Mononuclear cell (primary cell): Measurements from ENCODE around the gene PITPNC1. TPM values are rescaled to one million over a fixed set of nuclear protein-coding genes. Genes with fewer than 3 reads are reported as not detected.
"Not testable (repeated sequence)": the region's sequence is repeated elsewhere in the genome, so short reads cannot be mapped to it uniquely, and the experiment has no call there.

ENCODE experiments used
- H3K27me3 ChIP-seq: 2 replicates; pipeline ENCODE4 v1.6.0; 2011; ENCODE audit warnings: low read length, control low read depth; ENCODE audit not compliant: insufficient read depth
- H3K4me1 ChIP-seq: 2 replicates; pipeline ENCODE4 v1.5.1; 2011; ENCODE audit warnings: mild to moderate bottlenecking, low read length, control low read depth; ENCODE audit not compliant: insufficient read depth
- H3K4me3 ChIP-seq: 2 replicates; pipeline ENCODE4 v1.5.1; 2011; ENCODE audit warnings: mild to moderate bottlenecking, low read length, moderate library complexity
- H3K9me3 ChIP-seq: 2 replicates; pipeline ENCODE4 v1.5.1; 2011; ENCODE audit warnings: low read depth, mild to moderate bottlenecking, control low read depth, low read length
- total RNA-seq: library from RNA; depleted of rRNA; stranded (reverse); fragments of >200 nt; gene quantifications from one replicate; pipeline ENCODE4 v1.2.3, GENCODE V29; 2012

Gene PITPNC1
- total RNA-seq, 1 donor, result 52.8 TPM

DNA sequence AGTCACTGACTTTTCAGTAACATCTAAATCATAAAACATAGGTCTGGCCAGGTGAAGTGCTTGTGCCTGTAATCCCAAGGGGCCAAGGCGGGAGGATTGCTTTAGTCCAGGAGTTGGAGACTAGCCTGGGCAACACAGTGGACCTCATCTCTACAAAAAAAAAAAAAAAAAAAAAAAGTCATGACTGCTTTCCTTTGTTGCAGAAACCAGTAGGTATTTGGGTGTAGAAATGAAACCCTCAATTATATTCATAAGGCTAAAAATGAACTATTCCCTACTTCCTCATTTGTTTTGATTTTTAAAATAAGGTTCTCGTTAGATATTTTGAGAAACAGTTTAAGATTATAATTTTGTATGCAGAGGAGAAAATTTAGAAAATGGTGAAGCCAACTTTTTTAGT is 26.0 kb downstream of the PITPNC1 start:
- Histone ChIP-seq H3K4me1 (peaks cover 47% of the 10 kb centered on the region), H3K27me3 (no peaks in the 10 kb centered on the region), H3K4me3 (no peak overlapping the region), H3K9me3 (no peaks in the 10 kb centered on the region)

- H3K27me3 ChIP-seq, result no peaks in the 10 kb centered on the region
- no peaks in the 10 kb centered on the region for H3K9me3 ChIP-seq
- no peak overlapping the region for H3K4me3 ChIP-seq
- H3K4me1 ChIP-seq, result peaks cover 45% of the 10 kb centered on the region
Measured at GRCh38 chr17:67403483-67403882, 26.4 kb downstream of the PITPNC1 start.

GRCh38 chr17:67408455-67408830 is 31.4 kb downstream of the PITPNC1 start:
- not testable (repeated sequence) for H3K27me3 ChIP-seq, H3K4me3 ChIP-seq
- peaks cover 35% of the 10 kb centered on the region for H3K4me1 ChIP-seq

GRCh38 chr17:67411397-67411796 is 34.3 kb downstream of the PITPNC1 start:
- no peaks in the 10 kb centered on the region for H3K9me3 ChIP-seq
- H3K4me1 ChIP-seq, result peaks cover 33% of the 10 kb centered on the region
- H3K27me3 ChIP-seq, result no peaks in the 10 kb centered on the region
- H3K4me3 ChIP-seq, result no peak overlapping the region

More at GRCh38 chr17:67408455-67408830, 31.4 kb downstream of the PITPNC1 start:
- not testable (repeated sequence) for H3K9me3 ChIP-seq

- no peaks in the 10 kb centered on the region for H3K27me3 ChIP-seq
- H3K4me3 ChIP-seq, result no peak overlapping the region
- H3K9me3 ChIP-seq, result no peaks in the 10 kb centered on the region
- H3K4me1 ChIP-seq, result peaks cover 33% of the 10 kb centered on the region
Measured at GRCh38 chr17:67412032-67412431, 35.0 kb downstream of the PITPNC1 start.

- peaks cover 33% of the 10 kb centered on the region for H3K4me1 ChIP-seq
- H3K9me3 ChIP-seq, result no peaks in the 10 kb centered on the region
- no peaks in the 10 kb centered on the region for H3K27me3 ChIP-seq
- H3K4me3 ChIP-seq, result no peak overlapping the region
Measured at GRCh38 chr17:67412941-67413340, 35.9 kb downstream of the PITPNC1 start.

- no peak overlapping the region for H3K4me3 ChIP-seq
- no peaks in the 10 kb centered on the region for H3K9me3 ChIP-seq
- peaks cover 30% of the 10 kb centered on the region for H3K4me1 ChIP-seq
- no peaks in the 10 kb centered on the region for H3K27me3 ChIP-seq
Measured at GRCh38 chr17:67413388-67413787, 36.3 kb downstream of the PITPNC1 start.

GRCh38 chr17:67414130-67414529 is 37.0 kb downstream of the PITPNC1 start:
- H3K4me1 ChIP-seq, result peaks cover 35% of the 10 kb centered on the region
- no peaks in the 10 kb centered on the region for H3K9me3 ChIP-seq
- no peak overlapping the region for H3K4me3 ChIP-seq
- no peaks in the 10 kb centered on the region for H3K27me3 ChIP-seq

DNA sequence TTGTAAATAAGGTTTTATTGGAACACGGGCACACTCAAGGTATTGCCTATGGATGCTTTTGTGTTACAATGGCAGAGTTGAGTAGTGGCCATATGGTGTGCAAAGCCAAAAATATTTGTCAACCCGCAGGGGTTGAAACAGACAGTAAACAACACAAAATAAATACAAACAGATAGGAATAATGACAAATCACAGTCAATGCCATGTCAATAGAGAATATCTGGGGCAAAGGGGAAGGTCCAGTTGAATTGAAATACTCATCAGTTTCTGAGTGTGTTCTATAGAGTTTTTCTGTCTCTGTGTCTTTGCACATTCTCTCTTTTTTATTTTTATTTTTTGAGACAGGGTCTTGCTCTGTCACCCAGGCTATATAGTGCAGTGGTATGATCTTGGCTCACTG is 37.5 kb downstream of the PITPNC1 start:
- no peaks in the 10 kb centered on the region for H3K27me3 ChIP-seq
- no peaks in the 10 kb centered on the region for H3K9me3 ChIP-seq
- H3K4me1 ChIP-seq, result peaks cover 40% of the 10 kb centered on the region
- no peak overlapping the region for H3K4me3 ChIP-seq

- Histone ChIP-seq H3K27me3 (no peaks in the 10 kb centered on the region), H3K9me3 (no peaks in the 10 kb centered on the region), H3K4me1 (peaks cover 47% of the 10 kb centered on the region), H3K4me3 (no peak overlapping the region)
Measured at GRCh38 chr17:67415291-67415690, 38.2 kb downstream of the PITPNC1 start.

- Histone ChIP-seq H3K4me1 (peaks cover 46% of the 10 kb centered on the region), H3K27me3 (no peaks in the 10 kb centered on the region), H3K9me3 (no peaks in the 10 kb centered on the region), H3K4me3 (no peak overlapping the region)
Measured at GRCh38 chr17:67417507-67417906, 40.4 kb downstream of the PITPNC1 start.

DNA sequence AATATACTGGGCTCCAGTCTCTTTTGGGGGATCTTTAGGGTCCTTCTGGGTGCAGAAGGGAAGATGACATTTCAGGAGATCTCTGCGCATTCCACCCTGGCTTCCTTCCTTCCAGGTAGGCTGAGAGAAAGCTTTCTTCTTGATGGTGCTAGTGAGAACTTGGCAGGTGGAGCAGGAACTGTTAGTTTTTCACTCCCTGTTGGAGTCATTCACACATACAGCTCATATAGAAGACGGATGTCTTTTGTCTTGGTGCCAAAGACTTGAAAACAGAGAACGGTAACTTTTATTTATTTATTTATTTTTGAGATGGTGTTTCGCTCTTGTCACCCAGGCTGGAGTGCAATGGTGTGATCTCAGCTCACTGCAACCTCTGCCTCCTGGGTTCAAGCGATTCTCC is 43.9 kb downstream of the PITPNC1 start:
- H3K4me1 ChIP-seq, result peaks cover 61% of the 10 kb centered on the region

GRCh38 chr17:67421869-67422273 is 44.8 kb downstream of the PITPNC1 start:
- Histone ChIP-seq H3K9me3 (no peaks in the 10 kb centered on the region), H3K27me3 (no peaks in the 10 kb centered on the region), H3K4me3 (no peak overlapping the region), H3K4me1 (peaks cover 61% of the 10 kb centered on the region)

More for the DNA sequence above, 43.9 kb downstream of the PITPNC1 start:
- no peak overlapping the region for H3K4me3 ChIP-seq
- H3K27me3 ChIP-seq, result no peaks in the 10 kb centered on the region
- H3K9me3 ChIP-seq, result no peaks in the 10 kb centered on the region

GRCh38 chr17:67422296-67422695 is 45.2 kb downstream of the PITPNC1 start:
- not testable (repeated sequence) for H3K4me3 ChIP-seq, H3K9me3 ChIP-seq, H3K27me3 ChIP-seq
- H3K4me1 ChIP-seq, result peaks cover 61% of the 10 kb centered on the region

DNA sequence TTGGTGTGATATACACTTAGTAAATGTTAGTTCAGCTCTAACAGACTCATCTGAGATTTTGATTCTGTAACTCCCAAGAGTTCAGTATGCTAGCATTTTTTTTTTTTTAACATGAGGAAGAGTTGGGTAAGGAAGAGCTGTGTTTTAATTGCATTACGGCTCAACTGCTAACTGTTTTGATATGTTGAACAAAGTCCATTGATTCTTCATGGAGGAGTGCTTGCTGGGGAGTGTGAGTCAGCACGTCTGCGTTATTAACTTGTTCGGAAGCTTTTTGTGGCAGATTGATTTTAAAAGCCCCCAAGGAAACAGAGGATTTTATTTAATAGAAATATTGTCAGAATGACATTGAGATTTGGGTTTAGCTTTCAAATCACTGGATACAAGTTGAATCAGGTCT is 45.8 kb downstream of the PITPNC1 start:
- Histone ChIP-seq H3K27me3 (no peaks in the 10 kb centered on the region), H3K9me3 (no peaks in the 10 kb centered on the region), H3K4me3 (no peak overlapping the region), H3K4me1 (peaks cover 61% of the 10 kb centered on the region)

- Histone ChIP-seq H3K4me1 (peaks cover 44% of the 10 kb centered on the region), H3K27me3 (no peaks in the 10 kb centered on the region), H3K4me3 (no peak overlapping the region), H3K9me3 (no peaks in the 10 kb centered on the region)
Measured at GRCh38 chr17:67425571-67426160, 48.6 kb downstream of the PITPNC1 start.
